ENCODE measurements around the gene LCE3B. TPM values are rescaled to one million over a fixed set of nuclear protein-coding genes. Genes with fewer than 3 reads are reported as not detected.
A peak's percentile ranks its signal among the peaks of the same experiment; 100 is the strongest.

Gene LCE3B
- total RNA-seq, 3 donors from 2014 or later (not counting 1 experiment from before 2014, with no cell fraction given): not detected

- H3K9me3 Mint-ChIP-seq: no peaks in the 10 kb centered on the region
- H3K4me1 ChIP-seq (ENCODE audit: control insufficient read depth, insufficient read depth, low read length): no peaks in the 10 kb centered on the region
- TF ChIP-seq CTCF (IDR thresholded peaks at IDR 0.05): peak; percentile 63
- H3K27me3 Mint-ChIP-seq (ENCODE audit: low read depth in 2 of 2): peaks cover 5 to 43% of the 10 kb centered on the region in 2 donors
- ATAC-seq (peak in 1 of 3 donors; percentile 55), DNase-seq (peak in 1 of 2 donors; percentile 55)
- no peak overlapping the region for H3K4me3 Mint-ChIP-seq
- intact Hi-C loops (cut with micrococcal nuclease): no loop called here
- H3K4me1 Mint-ChIP-seq: peaks cover 4 to 5% of the 10 kb centered on the region in 2 donors
- no peaks in the 10 kb centered on the region for H3K36me3 Mint-ChIP-seq
- no peaks in the 10 kb centered on the region for H3K9me3 ChIP-seq (ENCODE audit: control insufficient read depth, insufficient read depth, low read length)
- H3K36me3 ChIP-seq (ENCODE audit: control insufficient read depth, insufficient read depth, low read length): no peaks in the 10 kb centered on the region
- H3K27ac ChIP-seq (ENCODE audit: low read length): no peak overlapping the region
- H3K27ac Mint-ChIP-seq: no peak overlapping the region
- no peaks in the 10 kb centered on the region for H3K27me3 ChIP-seq (ENCODE audit: control insufficient read depth, insufficient read depth, low read length)
- 36% methylated on average over 9 of the region's 10 CpGs for WGBS (ENCODE audit: insufficient coverage)
- H3K4me3 ChIP-seq (ENCODE audit: low read length): no peak overlapping the region
These were observed 40.5 kb downstream of the LCE3B start for GRCh38 chr1:152654110-152654509.

- Mint-ChIP-seq H3K36me3 (no peaks in the 10 kb centered on the region), H3K4me3 (no peak overlapping the region), H3K27me3 (ENCODE audit: low read depth in 2 of 2) (peaks cover 5 to 27% of the 10 kb centered on the region in 2 donors), H3K9me3 (no peaks in the 10 kb centered on the region), H3K4me1 (peaks cover 4 to 5% of the 10 kb centered on the region in 2 donors), H3K27ac (no peak overlapping the region)
- H3K27ac ChIP-seq (ENCODE audit: low read length): no peak overlapping the region
- WGBS (ENCODE audit: insufficient coverage): 67% methylated on average over 2 of the region's 2 CpGs
- no peak for TF ChIP-seq CTCF (IDR thresholded peaks at IDR 0.05)
- no peak overlapping the region for H3K4me3 ChIP-seq (ENCODE audit: low read length)
- DNase-seq (no peak), ATAC-seq (no peak)
- H3K4me1 ChIP-seq (ENCODE audit: control insufficient read depth, insufficient read depth, low read length): no peaks in the 10 kb centered on the region
- H3K36me3 ChIP-seq (ENCODE audit: control insufficient read depth, insufficient read depth, low read length): no peaks in the 10 kb centered on the region
- intact Hi-C loops (cut with micrococcal nuclease): no loop called here
- no peaks in the 10 kb centered on the region for H3K9me3 ChIP-seq (ENCODE audit: control insufficient read depth, insufficient read depth, low read length)
- H3K27me3 ChIP-seq (ENCODE audit: control insufficient read depth, insufficient read depth, low read length): no peaks in the 10 kb centered on the region
These were observed 42.8 kb downstream of the LCE3B start for GRCh38 chr1:152656459-152656858.

- no peaks in the 10 kb centered on the region for H3K36me3 Mint-ChIP-seq
- no peak overlapping the region for H3K4me3 Mint-ChIP-seq
- Histone ChIP-seq H3K9me3 (ENCODE audit: control insufficient read depth, insufficient read depth, low read length) (no peaks in the 10 kb centered on the region), H3K27ac (ENCODE audit: low read length) (no peak overlapping the region), H3K36me3 (ENCODE audit: control insufficient read depth, insufficient read depth, low read length) (no peaks in the 10 kb centered on the region), H3K4me3 (ENCODE audit: low read length) (no peak overlapping the region), H3K4me1 (ENCODE audit: control insufficient read depth, insufficient read depth, low read length) (no peaks in the 10 kb centered on the region), H3K27me3 (ENCODE audit: control insufficient read depth, insufficient read depth, low read length) (no peaks in the 10 kb centered on the region)
- intact Hi-C loops (cut with micrococcal nuclease): no loop called here
- no peak for DNase-seq
- ATAC-seq: no peak
- TF ChIP-seq CTCF (IDR thresholded peaks at IDR 0.05): no peak
- H3K27me3 Mint-ChIP-seq (ENCODE audit: low read depth in 2 of 2): peaks cover 8 to 37% of the 10 kb centered on the region in 2 donors
- peaks cover 4 to 5% of the 10 kb centered on the region in 2 donors for H3K4me1 Mint-ChIP-seq
- H3K9me3 Mint-ChIP-seq: no peaks in the 10 kb centered on the region
- no peak overlapping the region for H3K27ac Mint-ChIP-seq
- WGBS (ENCODE audit: insufficient coverage): 74% methylated on average over 2 of the region's 4 CpGs
These were observed 44.1 kb downstream of the LCE3B start for GRCh38 chr1:152657677-152658076.

GRCh38 chr1:152658649-152659048 is 45.0 kb downstream of the LCE3B start:
- Mint-ChIP-seq H3K4me1 (peaks cover 4 to 5% of the 10 kb centered on the region in 2 donors), H3K27me3 (ENCODE audit: low read depth in 2 of 2) (peaks cover 10 to 37% of the 10 kb centered on the region in 2 donors), H3K4me3 (no peak overlapping the region), H3K36me3 (no peaks in the 10 kb centered on the region), H3K27ac (no peak overlapping the region), H3K9me3 (no peaks in the 10 kb centered on the region)
- no peaks in the 10 kb centered on the region for H3K36me3 ChIP-seq (ENCODE audit: control insufficient read depth, insufficient read depth, low read length)
- 90% methylated on average over 3 of the region's 3 CpGs for WGBS (ENCODE audit: insufficient coverage)
- no peak overlapping the region for H3K4me3 ChIP-seq (ENCODE audit: low read length)
- no peaks in the 10 kb centered on the region for H3K9me3 ChIP-seq (ENCODE audit: control insufficient read depth, insufficient read depth, low read length)
- TF ChIP-seq CTCF (IDR thresholded peaks at IDR 0.05): no peak
- H3K27ac ChIP-seq (ENCODE audit: low read length): no peak overlapping the region
- no peaks in the 10 kb centered on the region for H3K4me1 ChIP-seq (ENCODE audit: control insufficient read depth, insufficient read depth, low read length)
- DNase-seq: no peak
- intact Hi-C loops (cut with micrococcal nuclease): no loop called here
- no peak for ATAC-seq
- no peaks in the 10 kb centered on the region for H3K27me3 ChIP-seq (ENCODE audit: control insufficient read depth, insufficient read depth, low read length)
